22Rv1 (cell line): ENCODE measurements around the gene CSNK2B.

Source experiments
- ZFX ChIP-seq: fragments of 450-650 bp; IDR thresholded peaks from 2 replicates; pipeline ENCODE4 v1.6.1; 2017; ENCODE audit warnings: antibody characterized with exemption, borderline replicate concordance
- TF ChIP-seq, protein P1 (sequence below): fragments of 450-650 bp; IDR thresholded peaks from 2 replicates; pipeline ENCODE4 v1.5.1; 2017; ENCODE audit warnings: mild to moderate bottlenecking

GRCh38 chr6:31645325-31645724, 20.6 kb upstream of the CSNK2B start:
- TF ChIP-seq, protein P1, sequence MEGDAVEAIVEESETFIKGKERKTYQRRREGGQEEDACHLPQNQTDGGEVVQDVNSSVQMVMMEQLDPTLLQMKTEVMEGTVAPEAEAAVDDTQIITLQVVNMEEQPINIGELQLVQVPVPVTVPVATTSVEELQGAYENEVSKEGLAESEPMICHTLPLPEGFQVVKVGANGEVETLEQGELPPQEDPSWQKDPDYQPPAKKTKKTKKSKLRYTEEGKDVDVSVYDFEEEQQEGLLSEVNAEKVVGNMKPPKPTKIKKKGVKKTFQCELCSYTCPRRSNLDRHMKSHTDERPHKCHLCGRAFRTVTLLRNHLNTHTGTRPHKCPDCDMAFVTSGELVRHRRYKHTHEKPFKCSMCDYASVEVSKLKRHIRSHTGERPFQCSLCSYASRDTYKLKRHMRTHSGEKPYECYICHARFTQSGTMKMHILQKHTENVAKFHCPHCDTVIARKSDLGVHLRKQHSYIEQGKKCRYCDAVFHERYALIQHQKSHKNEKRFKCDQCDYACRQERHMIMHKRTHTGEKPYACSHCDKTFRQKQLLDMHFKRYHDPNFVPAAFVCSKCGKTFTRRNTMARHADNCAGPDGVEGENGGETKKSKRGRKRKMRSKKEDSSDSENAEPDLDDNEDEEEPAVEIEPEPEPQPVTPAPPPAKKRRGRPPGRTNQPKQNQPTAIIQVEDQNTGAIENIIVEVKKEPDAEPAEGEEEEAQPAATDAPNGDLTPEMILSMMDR: no peak
- no peak for TF ChIP-seq ZFX
